HL-60 (cell line): Measurements from ENCODE around the gene CACNA1C.

Experiments
- GABPA ChIP-seq: IDR thresholded peaks from 2 replicates; pipeline ENCODE4 v1.6.1; 2012; ENCODE audit warnings: low read depth
- POLR2AphosphoS5 ChIP-seq: IDR thresholded peaks from 2 replicates; pipeline ENCODE4 v1.6.1; 2012; ENCODE audit warnings: low read depth
- TF ChIP-seq, protein P1 (sequence below): IDR thresholded peaks from one replicate; pipeline ENCODE4 v1.5.1; 2011; ENCODE audit warnings: low read length, control low read depth, inconsistent platforms; ENCODE audit not compliant: insufficient read depth

DNA sequence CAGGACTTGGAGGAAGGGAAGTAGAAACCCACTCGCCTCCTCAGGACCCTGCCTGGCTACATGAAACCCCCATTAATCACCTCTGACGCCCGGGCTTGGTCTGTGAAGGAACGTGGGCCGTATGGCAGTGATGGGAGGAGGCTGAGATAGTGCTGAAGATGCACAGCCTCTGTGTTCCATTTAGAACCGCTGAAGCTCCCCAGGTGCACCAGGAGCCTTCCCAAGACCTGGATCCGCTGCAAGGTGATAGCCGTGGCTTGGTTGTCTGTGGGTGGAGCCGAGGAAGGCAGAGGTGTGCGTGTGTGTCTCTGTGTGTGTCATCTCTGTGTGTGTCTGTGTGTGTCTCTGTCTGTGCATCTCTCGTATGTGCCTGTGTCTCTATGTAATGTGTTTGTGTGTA, 293.1 kb downstream of the CACNA1C start:
- TF ChIP-seq, protein P1, sequence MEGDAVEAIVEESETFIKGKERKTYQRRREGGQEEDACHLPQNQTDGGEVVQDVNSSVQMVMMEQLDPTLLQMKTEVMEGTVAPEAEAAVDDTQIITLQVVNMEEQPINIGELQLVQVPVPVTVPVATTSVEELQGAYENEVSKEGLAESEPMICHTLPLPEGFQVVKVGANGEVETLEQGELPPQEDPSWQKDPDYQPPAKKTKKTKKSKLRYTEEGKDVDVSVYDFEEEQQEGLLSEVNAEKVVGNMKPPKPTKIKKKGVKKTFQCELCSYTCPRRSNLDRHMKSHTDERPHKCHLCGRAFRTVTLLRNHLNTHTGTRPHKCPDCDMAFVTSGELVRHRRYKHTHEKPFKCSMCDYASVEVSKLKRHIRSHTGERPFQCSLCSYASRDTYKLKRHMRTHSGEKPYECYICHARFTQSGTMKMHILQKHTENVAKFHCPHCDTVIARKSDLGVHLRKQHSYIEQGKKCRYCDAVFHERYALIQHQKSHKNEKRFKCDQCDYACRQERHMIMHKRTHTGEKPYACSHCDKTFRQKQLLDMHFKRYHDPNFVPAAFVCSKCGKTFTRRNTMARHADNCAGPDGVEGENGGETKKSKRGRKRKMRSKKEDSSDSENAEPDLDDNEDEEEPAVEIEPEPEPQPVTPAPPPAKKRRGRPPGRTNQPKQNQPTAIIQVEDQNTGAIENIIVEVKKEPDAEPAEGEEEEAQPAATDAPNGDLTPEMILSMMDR = no peak
- TF ChIP-seq POLR2AphosphoS5 (no peak), GABPA (no peak)
